Activated T-cell treated with anti-CD3 and anti-CD28 coated beads, Interleukin-2, amount 50 U/mL, for 24 hours (primary cell): ENCODE measurements around the gene OR4D10.
"Not testable (repeated sequence)": the region's sequence is repeated elsewhere in the genome, so short reads cannot be mapped to it uniquely, and the experiment has no call there.

Experiments used
- DNase-seq: peaks from one replicate; pipeline ENCODE4 v3.0.0-alpha.2; 2020
- H3K27ac Mint-ChIP-seq: 2 replicates; pipeline ENCODE4 v1.8.0; 2020; ENCODE audit warnings: mild to moderate bottlenecking, mixed read lengths
- H3K27me3 Mint-ChIP-seq: 2 replicates; pipeline ENCODE4 v1.8.0; 2020; ENCODE audit warnings: mixed read lengths
- H3K36me3 Mint-ChIP-seq: 2 replicates; pipeline ENCODE4 v1.8.0; 2020; ENCODE audit warnings: low read depth, mixed read lengths
- H3K4me1 Mint-ChIP-seq: 2 replicates; pipeline ENCODE4 v1.8.0; 2020; ENCODE audit warnings: low read depth, mixed read lengths
- H3K4me3 Mint-ChIP-seq: 2 replicates; pipeline ENCODE4 v1.8.0; 2020; ENCODE audit warnings: mild to moderate bottlenecking, moderate library complexity, mixed read lengths
- H3K9me3 Mint-ChIP-seq: 2 replicates; pipeline ENCODE4 v1.8.0; 2020; ENCODE audit warnings: mixed read lengths

Gene OR4D10

DNA sequence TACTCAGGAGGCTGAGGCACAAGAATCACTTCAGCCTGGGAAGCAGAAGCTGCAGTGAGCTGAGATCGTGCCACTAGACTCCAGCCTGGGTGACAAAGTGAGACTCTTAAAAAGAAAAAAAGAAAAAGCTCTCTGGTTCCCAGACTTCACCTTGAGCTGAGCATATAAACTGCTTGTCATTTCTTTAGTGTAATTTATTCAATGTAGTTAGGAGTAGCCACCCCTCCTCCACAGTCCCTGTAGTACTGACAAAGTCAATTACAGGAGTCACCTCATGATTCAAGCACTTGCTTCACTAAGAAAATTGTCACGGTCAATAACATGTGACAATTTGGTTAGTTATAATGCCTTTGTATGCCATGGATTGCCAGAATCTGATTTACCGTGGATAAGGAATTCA, 7.2 kb downstream of the OR4D10 start:
- Mint-ChIP-seq H3K9me3 (no peaks in the 10 kb centered on the region), H3K4me3 (no peak overlapping the region), H3K27ac (no peak overlapping the region), H3K36me3 (no peaks in the 10 kb centered on the region), H3K4me1 (no peaks in the 10 kb centered on the region), H3K27me3 (peaks cover 13% of the 10 kb centered on the region)
- DNase-seq, result no peak

- no peaks in the 10 kb centered on the region for H3K9me3 Mint-ChIP-seq
- H3K4me1 Mint-ChIP-seq, result peaks cover 11% of the 10 kb centered on the region
- no peaks in the 10 kb centered on the region for H3K36me3 Mint-ChIP-seq
- no peak overlapping the region for H3K4me3 Mint-ChIP-seq
- peaks cover 10% of the 10 kb centered on the region for H3K27me3 Mint-ChIP-seq
- DNase-seq, result no peak
- no peak overlapping the region for H3K27ac Mint-ChIP-seq
These were observed 28.8 kb downstream of the OR4D10 start for GRCh38 chr11:59501931-59502330.

DNA sequence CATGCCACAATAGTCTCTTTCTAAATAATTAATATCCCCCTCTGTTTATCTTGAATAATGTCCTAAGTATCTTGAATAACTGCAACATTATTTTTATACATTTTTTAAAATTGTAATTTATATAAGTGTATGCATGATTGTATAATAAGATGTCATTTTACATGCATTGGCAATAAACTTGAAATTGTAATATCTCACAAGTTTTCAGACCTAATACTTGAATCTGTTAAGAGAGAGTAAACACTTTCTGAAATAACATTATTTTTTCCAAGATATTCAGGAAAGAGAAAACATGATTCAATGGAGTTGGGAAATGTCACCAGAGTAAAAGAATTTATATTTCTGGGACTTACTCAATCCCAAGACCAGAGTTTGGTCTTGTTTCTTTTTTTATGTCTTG, 30.2 kb downstream of the OR4D10 start, which contains the start of gene OR4D11:
TSS of gene OR4D11 (plus strand) at position 301 of the 400 bp plus-strand sequence. CDS start at position 301, 0 bp downstream.
- H3K27me3 Mint-ChIP-seq, result peaks cover 3% of the 10 kb centered on the region
- peaks cover 11% of the 10 kb centered on the region for H3K4me1 Mint-ChIP-seq
- no peak for DNase-seq
- H3K4me3 Mint-ChIP-seq, result no peak within 1 kb of the TSS
- no peak within 1 kb of the TSS for H3K27ac Mint-ChIP-seq
- H3K36me3 Mint-ChIP-seq, result no peaks in the 10 kb centered on the region
- no peaks in the 10 kb centered on the region for H3K9me3 Mint-ChIP-seq

DNA sequence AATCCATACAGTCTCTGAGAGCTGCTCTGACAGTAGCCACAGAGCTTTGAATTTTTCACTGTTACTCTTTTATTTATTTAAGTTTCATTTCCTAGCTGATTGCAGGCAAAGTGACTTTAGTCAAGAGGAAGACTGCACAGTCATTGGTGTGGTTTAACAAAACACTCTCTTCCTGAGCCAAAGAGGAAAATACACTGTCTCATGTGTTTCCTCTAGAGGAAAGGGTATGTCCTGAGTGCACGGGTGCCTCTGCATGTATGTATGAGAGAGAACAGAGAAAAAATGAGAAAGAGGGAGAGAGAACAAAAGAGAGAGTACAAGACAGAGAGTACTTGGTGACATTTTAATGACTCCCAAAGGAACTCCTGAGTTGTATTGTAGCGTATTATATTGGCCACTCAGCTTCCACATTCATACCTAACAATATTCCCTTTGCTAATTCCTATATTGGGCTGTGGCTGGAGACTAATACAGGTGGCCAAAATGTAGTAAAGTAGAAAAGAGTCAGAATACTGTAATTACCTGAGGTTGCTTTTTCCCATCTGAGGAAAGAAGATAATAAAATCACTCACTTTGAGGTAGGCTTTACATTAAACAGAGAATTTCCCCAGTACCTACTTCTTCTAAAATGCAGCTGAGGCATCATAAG, 38.0 kb downstream of the OR4D10 start, which contains the start of gene OR4D9:
TSS of gene OR4D9 (plus strand) at position 599 of the 649 bp plus-strand sequence. CDS start 3,374 bp downstream, outside the sequence.
- H3K36me3 Mint-ChIP-seq, result no peaks in the 10 kb centered on the region
- no peak within 1 kb of the TSS for H3K27ac Mint-ChIP-seq
- peaks cover 27% of the 10 kb centered on the region for H3K4me1 Mint-ChIP-seq
- H3K4me3 Mint-ChIP-seq, result peak within 1 kb of the TSS; percentile 23
- DNase-seq, result no peak
- no peaks in the 10 kb centered on the region for H3K9me3 Mint-ChIP-seq
- peaks cover 3% of the 10 kb centered on the region for H3K27me3 Mint-ChIP-seq

DNA sequence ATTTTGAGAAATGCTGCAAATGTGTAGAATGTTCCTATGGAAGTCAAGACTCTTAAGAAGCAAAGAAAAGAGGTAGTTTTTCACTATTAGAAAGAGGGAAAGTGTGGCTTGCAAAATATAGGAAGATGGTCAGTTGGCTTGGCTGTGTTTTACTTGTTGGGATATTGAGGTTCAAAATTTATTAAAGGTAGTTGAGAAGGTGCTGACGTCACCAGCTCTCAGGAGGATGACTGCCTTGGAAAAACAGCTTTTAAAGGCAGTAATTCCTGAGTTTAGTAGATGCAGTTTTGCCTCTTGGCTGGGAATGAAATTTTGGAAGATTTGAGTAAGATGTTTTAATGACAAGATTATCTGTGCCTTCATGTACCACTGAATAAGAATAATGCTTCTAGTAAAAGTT, 38.6 kb downstream of the OR4D10 start:
- Mint-ChIP-seq H3K4me1 (peaks cover 27% of the 10 kb centered on the region), H3K36me3 (no peaks in the 10 kb centered on the region), H3K9me3 (no peaks in the 10 kb centered on the region), H3K4me3 (no peak overlapping the region), H3K27me3 (peaks cover 3% of the 10 kb centered on the region), H3K27ac (no peak overlapping the region)
- DNase-seq, result no peak

DNA sequence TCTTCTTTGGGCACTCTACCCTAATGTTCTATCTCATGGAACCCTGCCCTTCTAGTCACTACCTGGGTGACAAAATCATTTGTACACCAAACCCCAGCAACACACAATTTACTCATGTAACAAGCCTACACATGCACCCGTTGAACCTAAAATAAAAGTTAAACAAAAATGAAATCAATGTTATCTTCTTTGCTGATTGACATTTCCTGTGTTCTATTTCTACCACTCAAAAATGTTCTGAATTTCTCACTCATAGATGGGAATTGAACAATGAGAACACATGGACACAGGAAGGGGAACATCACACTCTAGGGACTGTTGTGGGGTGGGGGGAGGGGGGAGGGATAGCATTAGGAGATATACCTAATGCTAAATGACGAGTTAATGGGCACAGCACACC, 47.0 kb downstream of the OR4D10 start:
- DNase-seq, H3K9me3 Mint-ChIP-seq, H3K36me3 Mint-ChIP-seq, H3K4me3 Mint-ChIP-seq, H3K27ac Mint-ChIP-seq, H3K4me1 Mint-ChIP-seq, H3K27me3 Mint-ChIP-seq: not testable (repeated sequence)

GRCh38 chr11:59520741-59521140, 47.6 kb downstream of the OR4D10 start:
- H3K4me3 Mint-ChIP-seq, result no peak overlapping the region
- no peaks in the 10 kb centered on the region for H3K36me3 Mint-ChIP-seq
- no peak for DNase-seq
- H3K27me3 Mint-ChIP-seq, result peaks cover 7% of the 10 kb centered on the region
- no peaks in the 10 kb centered on the region for H3K9me3 Mint-ChIP-seq
- no peaks in the 10 kb centered on the region for H3K4me1 Mint-ChIP-seq
- H3K27ac Mint-ChIP-seq, result no peak overlapping the region

- H3K9me3 Mint-ChIP-seq, result no peaks in the 10 kb centered on the region
- no peak overlapping the region for H3K4me3 Mint-ChIP-seq
- no peak overlapping the region for H3K27ac Mint-ChIP-seq
- H3K27me3 Mint-ChIP-seq, result peaks cover 7% of the 10 kb centered on the region
- H3K36me3 Mint-ChIP-seq, result no peaks in the 10 kb centered on the region
- no peaks in the 10 kb centered on the region for H3K4me1 Mint-ChIP-seq
- no peak for DNase-seq
These were observed 50.4 kb downstream of the OR4D10 start for GRCh38 chr11:59523541-59523940.

DNA sequence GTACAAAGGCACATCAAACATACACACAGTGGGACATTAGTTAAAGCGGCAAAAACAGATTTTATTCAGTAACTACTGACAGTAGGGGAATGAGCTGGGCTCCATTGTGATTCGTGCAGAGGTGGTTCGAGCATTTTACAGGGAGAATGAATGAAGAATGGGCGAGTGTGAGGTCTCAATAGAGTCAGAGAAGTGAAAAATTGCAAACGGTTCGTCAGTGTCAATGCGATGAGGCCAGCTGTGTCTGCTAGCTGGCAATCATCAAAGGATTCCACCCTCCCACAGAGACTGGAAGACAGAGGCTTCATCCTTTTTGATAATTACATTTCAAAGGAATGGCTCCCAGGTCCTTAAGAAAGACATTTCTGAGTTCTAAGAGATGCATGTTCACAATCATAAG, 55.6 kb downstream of the OR4D10 start:
- H3K9me3 Mint-ChIP-seq, result no peaks in the 10 kb centered on the region
- H3K36me3 Mint-ChIP-seq, result no peaks in the 10 kb centered on the region
- peaks cover 7% of the 10 kb centered on the region for H3K27me3 Mint-ChIP-seq
- no peak overlapping the region for H3K27ac Mint-ChIP-seq
- H3K4me1 Mint-ChIP-seq, result no peaks in the 10 kb centered on the region
- H3K4me3 Mint-ChIP-seq, result no peak overlapping the region
- no peak for DNase-seq
